GM12878 (cell line): ENCODE measurements around the gene PLA2G4E. TPM values are rescaled to one million over a fixed set of nuclear protein-coding genes. Genes with fewer than 3 reads are reported as not detected.

ENCODE experiments used
- ATAC-seq: fragments of 200-7000 bp; cut with Tn5 transposase; 3 replicates; pipeline ENCODE4 v1.9.1; 2020; ENCODE audit warnings: mild to moderate bottlenecking, moderate library complexity
- BruUV-seq: library from RNA; stranded (reverse); fragments of 400-500 nt; replicated peaks from 2 replicates; lab custom pipeline; 2021; lab: Mats Ljungman, UMichigan
- CTCF ChIA-PET: fragments of 300-600 bp; sonication (Branson Sonifier 250); formaldehyde crosslinking; extraction: SDS; loops from one replicate; lab custom pipeline; 2021; ENCODE audit warnings: inconsistent platforms; lab: Yijun Ruan, JAX
- POLR2A ChIA-PET: fragments of 350-600 bp; formaldehyde crosslinking; extraction: SDS; loops from one replicate; lab custom pipeline; 2021; ENCODE audit warnings: inconsistent platforms; lab: Charles Lee
- RAD21 ChIA-PET: fragments of 300-600 bp; sonication (Branson Sonifier 250); formaldehyde crosslinking; loops from one replicate; lab custom pipeline; 2023; ENCODE audit warnings: antibody characterized with exemption; ENCODE audit not compliant: unreplicated experiment; lab: Charles Lee
- SMC1A ChIA-PET: fragments of 300-600 bp; sonication (Branson Sonifier 250); formaldehyde crosslinking; loops from one replicate; lab custom pipeline; 2023; ENCODE audit not compliant: unreplicated experiment, uncharacterized antibody; lab: Charles Lee
- DNase-seq: peaks from one replicate; pipeline ENCODE4 v3.0.0-alpha.2; 2011; ENCODE audit warnings: low read depth, low spot score
- FAIRE-seq: peaks from 3 replicates; lab custom pipeline; 2011; peaks lifted over from hg19 to GRCh38; lab: Jason Lieb, UNC
- H2AFZ ChIP-seq: 2 replicates; pipeline ENCODE4 v1.6.0; 2011; ENCODE audit warnings: low read depth, low read length, control low read depth; ENCODE audit not compliant: control insufficient read depth
- H3K27ac ChIP-seq: 2 replicates; pipeline ENCODE4 v1.5.1; 2011; ENCODE audit warnings: control low read depth; ENCODE audit not compliant: control insufficient read depth, insufficient read depth
- H3K27me3 ChIP-seq, 2 experiments: replicated peaks in 1 of 2; 2 replicates each; pipeline versions ENCODE4 v1.6.0 to v1.6.1; 2011; ENCODE audit warnings: low read length in 1 of 2; ENCODE audit not compliant: control insufficient read depth in 2 of 2, insufficient read depth in 2 of 2
- H3K36me3 ChIP-seq, 2 experiments: 2 replicates each; pipeline ENCODE4 v1.5.1; 2011; ENCODE audit warnings: low read length in 1 of 2; ENCODE audit not compliant: control insufficient read depth in 2 of 2, insufficient read depth in 2 of 2
- H3K4me1 ChIP-seq: 2 replicates; pipeline ENCODE4 v1.6.1; 2011; ENCODE audit warnings: mild to moderate bottlenecking, low read length, moderate library complexity, mixed read lengths; ENCODE audit not compliant: control insufficient read depth, insufficient read depth
- H3K4me2 ChIP-seq: 2 replicates; pipeline ENCODE4 v1.6.0; 2011; ENCODE audit warnings: control low read depth; ENCODE audit not compliant: control insufficient read depth, insufficient read depth
- H3K4me3 ChIP-seq: fragments of 200-600 bp; sonication (generic); 2 replicates; pipeline ENCODE4 v1.5.1; 2016
- H3K79me2 ChIP-seq: 2 replicates; pipeline ENCODE4 v1.6.0; 2011; ENCODE audit warnings: low read length; ENCODE audit not compliant: control insufficient read depth, insufficient read depth
- H3K9ac ChIP-seq: 2 replicates; pipeline ENCODE4 v1.8.0; 2011; ENCODE audit warnings: low read length, control low read depth, mixed read lengths; ENCODE audit not compliant: control insufficient read depth, insufficient read depth
- H3K9me3 ChIP-seq: replicated peaks from 3 replicates; pipeline ENCODE4 v1.5.1; 2011; ENCODE audit warnings: mild to moderate bottlenecking, low read length; ENCODE audit not compliant: control insufficient read depth, insufficient read depth
- H4K20me1 ChIP-seq: 2 replicates; pipeline ENCODE4 v1.6.0; 2011; ENCODE audit not compliant: control insufficient read depth, insufficient read depth
- ESRRA ChIP-seq: IDR thresholded peaks from 2 replicates; pipeline ENCODE4 v1.6.1; 2012; ENCODE audit warnings: mild to moderate bottlenecking, low read length, improper control_type of control experiment
- EZH2 ChIP-seq: IDR thresholded peaks from 2 replicates; pipeline ENCODE4 v1.6.1; 2012; ENCODE audit warnings: low read depth, mild to moderate bottlenecking, control low read depth, inconsistent platforms, low read length, borderline replicate concordance; ENCODE audit not compliant: control insufficient read depth
- FOS ChIP-seq: IDR thresholded peaks from 3 replicates; pipeline ENCODE4 v1.6.1; 2011; ENCODE audit warnings: borderline replicate concordance; ENCODE audit not compliant: insufficient read length; ENCODE audit errors: extremely low read depth
- HDAC2 ChIP-seq: fragments of 200-600 bp; sonication (generic); IDR thresholded peaks from 2 replicates; pipeline ENCODE4 v1.6.1; 2017
- POLR2A ChIP-seq: IDR thresholded peaks from 2 replicates; pipeline ENCODE4 v1.6.1; 2011; ENCODE audit warnings: low read depth, mild to moderate bottlenecking, low read length
- RELB ChIP-seq: fragments of 450-650 bp; IDR thresholded peaks from 2 replicates; pipeline ENCODE4 v1.6.1; 2017; ENCODE audit warnings: low read depth, mild to moderate bottlenecking, moderate library complexity
- STAT1 ChIP-seq: fragments of 450-650 bp; conservative IDR thresholded peaks from 2 replicates; pipeline ENCODE4 v1.6.1; 2014; ENCODE audit warnings: antibody characterized with exemption, mild to moderate bottlenecking
- SUZ12 ChIP-seq: fragments of 200-600 bp; sonication (generic); IDR thresholded peaks from one replicate; pipeline ENCODE4 v1.6.1; 2018; ENCODE audit warnings: antibody characterized with exemption, mild to moderate bottlenecking; ENCODE audit not compliant: unreplicated experiment
- TARDBP ChIP-seq: IDR thresholded peaks from 2 replicates; pipeline ENCODE4 v1.6.1; 2016; ENCODE audit warnings: borderline replicate concordance
- TCF3 ChIP-seq: IDR thresholded peaks from 2 replicates; pipeline ENCODE4 v1.6.1; 2012; ENCODE audit warnings: low read depth, mild to moderate bottlenecking, low read length, borderline replicate concordance; ENCODE audit not compliant: insufficient read depth
- WRNIP1 ChIP-seq: IDR thresholded peaks from 2 replicates; pipeline ENCODE4 v1.6.1; 2011; ENCODE audit warnings: low read depth, low read length, improper control_type of control experiment, borderline replicate concordance
- ZBTB4 ChIP-seq: fragments of 450-650 bp; formaldehyde crosslinking; IDR thresholded peaks from 2 replicates; pipeline ENCODE4 v1.4.0; 2022; ENCODE audit warnings: mild to moderate bottlenecking, moderate library complexity
- ZNF24 ChIP-seq: fragments of 450-650 bp; IDR thresholded peaks from 2 replicates; pipeline ENCODE4 v1.6.1; 2017; ENCODE audit warnings: antibody characterized with exemption, mild to moderate bottlenecking
- WGBS: methylation state at CpG from one replicate; pipeline ENCODE4 v1.1.6; 2016; ENCODE audit warnings: low lambda C conversion rate; ENCODE audit not compliant: insufficient replicate concordance, insufficient coverage; ENCODE audit errors: missing lambda C conversion rate; 5-methylcytosine and 5-hydroxymethylcytosine counted together
- in situ Hi-C: fragments of 300-500 bp; cut with MboI; formaldehyde crosslinking; loops from 9 replicates; pipeline ENCODE4 v1.14.3; 2018; ENCODE audit warnings: mixed read lengths
- intact Hi-C: fragments of 100-400 bp; cut with micrococcal nuclease; formaldehyde crosslinking; loops from one replicate; pipeline ENCODE4 v1.14.2; 2022; ENCODE audit not compliant: unreplicated experiment
- polyA plus RNA-seq, 11 experiments: library from polyadenylated mRNA; depleted of rRNA in 4 of 11; unstranded in 6 of 11; stranded (reverse) in 5 of 11; fragments of >200 nt; fragmentation: Nextera tagmentation in 4 of 11; fragmentation: Illumina TruSeq in 1 of 11; extraction: Ambion mirVana in 4 of 11; extraction: Trizol in 1 of 11; gene quantifications; 1 replicate in 1 of 11; 2 replicates in 10 of 11; pipeline versions ENCODE4 v1.2.1 to v1.2.3, GENCODE V29; 2011 to 2016; ENCODE audit warnings: inconsistent platforms in 2 of 11, missing spikeins in 2 of 11, low read depth in 1 of 11
- total RNA-seq, 4 experiments: library from RNA; depleted of rRNA in 3 of 4; stranded (reverse); fragments of >200 nt in 3 of 4; fragmentation: Illumina TruSeq in 1 of 4; extraction: Trizol in 1 of 4; gene quantifications; 2 replicates each; pipeline versions ENCODE4 v1.2.1 to v1.2.3, GENCODE V29; 2013 to 2021

Gene PLA2G4E
- total and polyA plus RNA-seq, 10 of the 15 experiments (the other 5 are each of a cell fraction or from before 2014, with no cell fraction given), result 0.05 to 0.32 (median 0.06) TPM; not detected in 5

GRCh38 chr15:42024303-42024702 is 3.5 kb upstream of the PLA2G4E start:
- Histone ChIP-seq H3K9ac (no peak overlapping the region), H3K4me3 (no peak overlapping the region), H3K4me1 (no peaks in the 10 kb centered on the region), H3K9me3 (no peaks in the 10 kb centered on the region; the same call in 2 of the 3 replicates), H3K27me3 (no peaks in the 10 kb centered on the region), H4K20me1 (no peaks in the 10 kb centered on the region), H3K4me2 (no peak overlapping the region), H3K36me3 (no peaks in the 10 kb centered on the region), H3K27ac (no peak overlapping the region), H3K79me2 (no peaks in the 10 kb centered on the region), H2AFZ (no peak overlapping the region)
- in situ Hi-C loops (no loop called here), intact Hi-C loops (no loop called here)
- WGBS, result 83% methylated on average over 3 of the region's 4 CpGs
- ChIA-PET RAD21 (no interaction called here), SMC1A (no interaction called here), POLR2A (interaction anchor here (0.7 kb wide), 1 partner anchor 27 kb away, joined by 3 read pairs; no protein-coding TSS in a partner anchor), CTCF (no interaction called here)
- ATAC-seq, result no peak
- no peak for DNase-seq
- FAIRE-seq, result no peak
- no peak for TF ChIP-seq RELB
- BruUV-seq, result no TSS peak

- H3K4me3 ChIP-seq, result no peak overlapping the region
- WGBS, result 26% methylated on average over 5 of the region's 5 CpGs
- no peak overlapping the region for H3K4me2 ChIP-seq
- ChIA-PET SMC1A (interaction anchor here (0.8 kb wide), 1 partner anchor 9 kb away, joined by 3 read pairs; no protein-coding TSS in a partner anchor), RAD21 (interaction anchor here (0.6 kb wide), 1 partner anchor 61 kb away, joined by 4 read pairs; no protein-coding TSS in a partner anchor), CTCF (no interaction called here), POLR2A (no interaction called here)
- no peaks in the 10 kb centered on the region; the same call in 2 of the 3 replicates for H3K9me3 ChIP-seq
- H4K20me1 ChIP-seq, result no peaks in the 10 kb centered on the region
- DNase-seq, result no peak
- H3K27ac ChIP-seq, result no peak overlapping the region
- H3K36me3 ChIP-seq, result no peaks in the 10 kb centered on the region
- no peak overlapping the region for H3K9ac ChIP-seq
- BruUV-seq, result no TSS peak
- no peaks in the 10 kb centered on the region; a peak in 1 of 4 replicates for H3K27me3 ChIP-seq
- TF ChIP-seq ZBTB4 (CRISPR knock-in tag) (no peak), POLR2A (no peak), TCF3 (no peak), TARDBP (no peak), HDAC2 (no peak), ESRRA (no peak), WRNIP1 (no peak), ZNF24 (no peak), FOS (no peak), EZH2 (no peak), SUZ12 (no peak), STAT1 (no peak)
- intact Hi-C loops (no loop called here), in situ Hi-C loops (no loop called here)
- H3K79me2 ChIP-seq, result no peaks in the 10 kb centered on the region
- ATAC-seq, result no peak
- no peaks in the 10 kb centered on the region for H3K4me1 ChIP-seq
- no peak overlapping the region for H2AFZ ChIP-seq
- FAIRE-seq, result no peak
Observed at GRCh38 chr15:42021593-42021992, 751 bp upstream of the PLA2G4E start.
